GM21515 (cell line): ENCODE results near the gene RFC2.

ENCODE experiments used
- ATAC-seq: cut with Tn5 transposase; IDR thresholded peaks from one replicate; pipeline ENCODE4 v1.9.1; 2021; ENCODE audit not compliant: unreplicated experiment

RFC2 gene

GRCh38 chr7:74254129-74254857 is at the start of gene RFC2:
Gene RFC2, minus strand, starts transcription at chr7:74254399. Its CDS starts 16 bp downstream, at chr7:74254383.
- peak; percentile 93 for ATAC-seq

DNA sequence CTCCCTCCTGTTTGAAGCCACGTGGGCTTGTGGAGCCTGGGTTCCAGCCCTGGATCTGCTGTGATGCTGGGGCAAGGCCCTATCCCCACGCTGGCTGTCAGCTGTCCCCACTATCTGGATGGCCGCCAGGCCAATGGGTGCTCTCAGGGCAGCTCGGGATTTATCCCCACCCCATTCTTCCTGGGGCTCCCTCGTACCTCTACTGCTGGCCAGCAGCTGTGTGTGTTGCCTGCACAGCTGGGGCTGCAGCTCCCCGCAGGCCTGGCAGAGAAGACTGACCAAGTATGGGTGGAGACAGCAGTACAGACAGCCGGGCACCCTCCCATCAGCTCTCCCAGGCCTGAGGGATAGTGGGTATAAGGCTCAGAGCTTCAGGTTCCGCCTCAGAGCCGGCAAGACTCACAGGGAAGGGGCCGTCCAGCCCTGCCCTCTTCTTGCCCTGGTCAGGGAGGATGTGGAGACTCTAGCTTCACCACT is 48.6 kb upstream of the RFC2 start:
- ATAC-seq: no peak

GRCh38 chr7:74300926-74301325 is 46.7 kb upstream of the RFC2 start:
- no peak for ATAC-seq

- ATAC-seq: no peak
Observed at GRCh38 chr7:74299401-74299800, 45.2 kb upstream of the RFC2 start.

- no peak for ATAC-seq
Observed at GRCh38 chr7:74297516-74298233, 43.5 kb upstream of the RFC2 start.

- no peak for ATAC-seq
Observed at GRCh38 chr7:74294191-74294998, 40.2 kb upstream of the RFC2 start.

GRCh38 chr7:74293577-74293908 is 39.3 kb upstream of the RFC2 start:
- no peak for ATAC-seq

DNA sequence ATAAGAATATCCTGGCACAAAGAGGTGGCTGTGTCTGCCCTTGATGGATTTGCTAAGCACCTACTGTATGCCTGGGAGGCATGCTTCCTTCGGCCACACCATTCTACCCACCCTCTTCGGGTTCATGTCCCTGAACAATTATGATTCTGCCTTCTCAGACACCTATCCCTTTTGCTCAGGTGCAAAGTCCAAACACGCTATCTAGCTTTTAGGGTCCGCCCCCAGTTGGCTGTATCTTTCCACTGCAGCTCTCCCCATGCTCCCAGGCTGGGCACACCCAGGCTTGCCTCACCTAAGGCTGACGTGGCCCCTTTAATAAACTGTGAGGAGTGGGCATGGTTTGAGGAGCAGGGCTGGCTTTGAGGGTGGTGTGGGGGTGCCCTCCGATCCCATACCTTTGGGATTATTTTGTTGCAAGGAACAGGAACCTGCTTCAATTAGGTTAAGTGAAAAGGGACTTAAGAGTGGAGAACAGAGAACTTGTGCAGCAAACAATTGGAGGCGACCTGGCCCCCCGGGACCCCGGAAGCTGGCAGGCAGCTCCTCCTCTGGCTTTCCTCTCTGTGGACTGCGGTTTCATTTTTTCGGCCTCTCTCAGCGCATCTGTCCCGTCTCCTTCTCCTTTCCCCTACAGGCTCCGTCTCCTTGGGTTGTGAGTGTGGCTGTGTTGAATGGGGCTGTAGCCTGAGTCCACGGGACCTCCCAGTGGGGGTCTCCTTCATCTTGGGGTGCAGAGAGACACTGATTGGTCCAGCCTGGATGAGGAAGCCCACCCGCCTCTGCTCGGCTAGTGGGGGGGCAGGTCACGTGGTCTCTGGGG is 38.8 kb upstream of the RFC2 start:
- ATAC-seq: no peak

GRCh38 chr7:74291535-74291934 is 37.3 kb upstream of the RFC2 start:
- ATAC-seq: no peak

DNA sequence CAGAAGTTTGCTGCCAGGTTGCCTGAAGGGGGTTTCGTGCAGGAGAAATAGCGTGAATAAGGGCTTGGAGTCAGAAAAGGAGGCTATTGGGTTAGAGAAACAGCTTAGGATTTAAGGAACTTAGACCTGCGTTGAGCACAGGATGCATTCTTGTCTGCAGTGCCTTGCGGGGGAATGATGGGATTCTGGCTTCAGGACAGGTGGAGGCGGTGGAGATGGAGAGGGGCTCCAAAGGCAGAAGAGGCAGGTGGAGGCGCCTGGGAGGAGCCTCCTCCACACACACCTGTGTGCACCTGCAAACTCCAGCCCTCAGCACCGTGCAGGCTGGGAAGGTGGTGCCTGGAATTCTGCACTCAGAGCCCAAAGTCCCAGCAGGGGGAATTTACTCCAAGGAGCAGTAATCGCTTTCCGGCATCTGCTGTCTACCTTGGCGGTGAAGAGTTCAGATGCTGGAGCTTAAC is 36.8 kb upstream of the RFC2 start:
- no peak for ATAC-seq

GRCh38 chr7:74290553-74290950 is 36.4 kb upstream of the RFC2 start:
- no peak for ATAC-seq

GRCh38 chr7:74289659-74290552 is 35.7 kb upstream of the RFC2 start:
- ATAC-seq: no peak

- ATAC-seq: no peak
Observed at GRCh38 chr7:74289018-74289658, 34.9 kb upstream of the RFC2 start, which contains the start of gene CLIP2. Gene CLIP2, plus strand, starts transcription at chr7:74289407. Its CDS starts 28,140 bp downstream, at chr7:74317547.

GRCh38 chr7:74288034-74288881 is 34.1 kb upstream of the RFC2 start:
- ATAC-seq: no peak

DNA sequence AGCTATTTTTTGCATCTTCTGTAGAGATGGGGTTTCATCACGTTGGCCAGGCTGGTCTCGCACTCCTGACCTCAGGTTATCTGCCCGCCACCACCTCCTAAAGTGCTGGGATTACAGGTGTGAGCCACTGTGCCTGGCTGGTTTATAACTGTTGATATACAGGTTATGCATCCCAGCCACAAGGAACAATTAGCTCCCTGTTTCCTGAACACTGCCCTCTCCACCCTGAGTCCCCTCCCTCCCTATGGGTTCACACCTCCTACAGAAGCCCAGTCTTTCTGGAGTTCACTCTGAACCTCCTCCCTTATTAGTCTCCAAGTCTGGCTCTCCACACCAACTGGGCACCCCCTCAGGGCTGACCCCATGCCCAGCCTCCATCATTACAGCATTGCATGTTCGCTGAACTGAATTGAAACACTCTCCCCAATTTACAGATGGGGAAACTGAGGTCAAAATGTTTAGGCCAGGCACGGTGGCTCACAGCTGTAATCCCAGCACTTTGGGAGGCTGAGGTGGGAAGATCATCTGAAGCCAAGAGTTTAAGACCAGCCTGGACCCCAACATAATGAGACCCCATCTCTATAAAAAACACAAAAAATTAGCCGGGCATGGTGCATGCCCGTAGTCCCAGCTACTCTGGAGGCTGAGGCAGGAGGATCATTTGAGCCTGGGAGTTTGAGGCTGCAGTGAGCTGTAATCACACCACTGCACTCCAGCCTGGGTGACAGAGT is 33.3 kb upstream of the RFC2 start:
- ATAC-seq: no peak

DNA sequence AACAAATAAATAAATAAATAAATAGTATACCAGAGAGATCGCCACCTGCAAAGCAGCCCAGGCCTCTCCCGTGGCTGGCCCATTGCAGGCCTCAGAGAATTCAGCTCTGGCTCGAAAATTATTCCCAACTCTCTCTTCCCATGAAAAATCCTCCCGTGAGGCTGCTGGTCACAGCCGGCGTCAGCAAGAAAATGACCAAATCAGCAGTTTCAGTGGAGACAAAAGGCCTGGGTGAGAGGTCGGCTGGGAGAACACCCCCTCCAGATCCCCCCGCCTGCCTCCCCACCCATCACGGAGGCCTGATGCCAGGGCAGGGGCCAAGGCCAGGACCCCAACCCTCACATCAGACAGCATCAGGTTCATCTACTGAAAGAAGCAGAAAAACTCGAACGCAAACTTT is 31.9 kb upstream of the RFC2 start:
- no peak for ATAC-seq

- ATAC-seq: peak; percentile 46
Observed at GRCh38 chr7:74284781-74285259, 30.6 kb upstream of the RFC2 start.
